Amniotic stem cell (primary cell): Measurements from ENCODE around the gene OR5K1.

Experiments
- DNase-seq: peaks from one replicate; lab custom pipeline; 2025; lab: John Stamatoyannopoulos, UW

Gene OR5K1

GRCh38 chr3:98462901-98463300 is at the start of gene OR5K1:
Gene OR5K1 (plus strand): TSS chr3:98463201. CDS start chr3:98469577, 6,376 bp downstream.
- no peak for DNase-seq

GRCh38 chr3:98432575-98432974 is 30.4 kb upstream of the OR5K1 start:
- no peak for DNase-seq

- no peak for DNase-seq
Observed at GRCh38 chr3:98433764-98434163, 29.2 kb upstream of the OR5K1 start.

- DNase-seq, result no peak
Observed at GRCh38 chr3:98434412-98434811, 28.6 kb upstream of the OR5K1 start.

- DNase-seq, result no peak
Observed at GRCh38 chr3:98440283-98440682, 22.7 kb upstream of the OR5K1 start.

- no peak for DNase-seq
Observed at GRCh38 chr3:98445949-98446406, 17.0 kb upstream of the OR5K1 start.

- no peak for DNase-seq
Observed at GRCh38 chr3:98449606-98450193, 13.3 kb upstream of the OR5K1 start.

GRCh38 chr3:98450372-98450771 is 12.6 kb upstream of the OR5K1 start:
- DNase-seq, result no peak

- no peak for DNase-seq
Observed at GRCh38 chr3:98453827-98454226, 9.2 kb upstream of the OR5K1 start.

- DNase-seq, result no peak
Observed at GRCh38 chr3:98454929-98455328, 8.1 kb upstream of the OR5K1 start.

GRCh38 chr3:98457543-98457942 is 5.5 kb upstream of the OR5K1 start:
- no peak for DNase-seq

GRCh38 chr3:98460220-98460619 is 2.8 kb upstream of the OR5K1 start:
- no peak for DNase-seq

GRCh38 chr3:98482717-98483482 is 19.9 kb downstream of the OR5K1 start:
- no peak for DNase-seq

GRCh38 chr3:98483626-98484025 is 20.6 kb downstream of the OR5K1 start:
- DNase-seq, result no peak

- DNase-seq, result no peak
Observed at GRCh38 chr3:98497381-98497780, 34.4 kb downstream of the OR5K1 start, which contains the start of gene OR5K2. Gene OR5K2 (plus strand): TSS chr3:98497681. CDS start chr3:98497681, 0 bp downstream.

GRCh38 chr3:98500019-98500418 is 37.0 kb downstream of the OR5K1 start:
- DNase-seq, result no peak

GRCh38 chr3:98501270-98501669 is 38.3 kb downstream of the OR5K1 start:
- DNase-seq, result no peak

GRCh38 chr3:98501863-98502576 is 39.0 kb downstream of the OR5K1 start:
- DNase-seq, result no peak

- no peak for DNase-seq
Observed at GRCh38 chr3:98504539-98504938, 41.5 kb downstream of the OR5K1 start.

- no peak for DNase-seq
Observed at GRCh38 chr3:98508582-98508981, 45.6 kb downstream of the OR5K1 start.

GRCh38 chr3:98512576-98512975 is 49.6 kb downstream of the OR5K1 start:
- DNase-seq, result no peak

- no peak for DNase-seq
Observed at GRCh38 chr3:98513091-98513511, 50.1 kb downstream of the OR5K1 start.

- DNase-seq, result no peak
Observed at GRCh38 chr3:98513736-98514135, 50.7 kb downstream of the OR5K1 start.
